ENCODE data around the gene LRRC8D. TPM values are rescaled to one million over a fixed set of nuclear protein-coding genes. Genes with fewer than 3 reads are reported as not detected.

The LRRC8D gene
- total and polyA plus RNA-seq, 11 donors: 2.1 to 16.5 (median 8.0) TPM

DNA sequence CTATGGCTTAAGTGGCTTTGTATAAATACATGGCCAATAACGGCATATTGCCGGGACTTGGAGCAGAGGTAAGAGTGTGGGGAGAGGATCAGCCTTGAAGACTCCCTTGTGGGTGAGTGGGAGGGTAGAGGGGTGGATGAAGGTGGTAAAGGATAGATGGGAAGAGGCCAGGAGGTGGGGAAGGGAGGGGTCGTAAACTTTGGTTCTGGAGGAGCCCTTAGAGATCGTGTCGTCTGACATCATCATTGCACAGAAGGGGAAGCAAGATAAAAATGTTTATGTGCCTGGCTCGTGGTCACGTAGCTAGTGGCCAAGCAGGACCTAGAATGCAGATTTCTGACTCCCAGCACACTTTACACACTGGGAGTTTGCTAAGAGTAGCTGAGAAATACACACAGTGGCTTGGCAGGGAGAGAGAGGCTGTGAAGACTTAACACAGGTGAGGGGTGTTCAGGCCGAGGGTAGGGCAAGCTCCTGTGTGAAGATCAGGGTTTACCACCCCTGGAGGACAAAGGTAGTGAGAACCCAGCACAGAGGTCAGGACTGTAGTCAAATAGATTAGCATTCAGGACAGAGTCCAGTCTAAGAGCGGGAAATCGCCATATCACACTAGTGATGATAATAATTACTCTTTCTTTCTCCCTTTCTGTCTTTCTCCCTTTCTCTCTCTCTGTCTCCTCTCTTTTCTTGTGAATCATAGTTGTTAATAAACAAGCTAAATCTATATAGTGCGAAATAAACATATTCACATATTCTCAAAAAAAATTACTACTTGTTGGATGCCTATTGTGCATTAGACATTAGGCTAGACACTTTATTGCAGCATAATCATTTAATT is 75.5 kb downstream of the LRRC8D start:
- DNase-seq: no peak
- no peak for TF ChIP-seq POLR2A (IDR thresholded peaks at IDR 0.05)
- TF ChIP-seq, protein P1, sequence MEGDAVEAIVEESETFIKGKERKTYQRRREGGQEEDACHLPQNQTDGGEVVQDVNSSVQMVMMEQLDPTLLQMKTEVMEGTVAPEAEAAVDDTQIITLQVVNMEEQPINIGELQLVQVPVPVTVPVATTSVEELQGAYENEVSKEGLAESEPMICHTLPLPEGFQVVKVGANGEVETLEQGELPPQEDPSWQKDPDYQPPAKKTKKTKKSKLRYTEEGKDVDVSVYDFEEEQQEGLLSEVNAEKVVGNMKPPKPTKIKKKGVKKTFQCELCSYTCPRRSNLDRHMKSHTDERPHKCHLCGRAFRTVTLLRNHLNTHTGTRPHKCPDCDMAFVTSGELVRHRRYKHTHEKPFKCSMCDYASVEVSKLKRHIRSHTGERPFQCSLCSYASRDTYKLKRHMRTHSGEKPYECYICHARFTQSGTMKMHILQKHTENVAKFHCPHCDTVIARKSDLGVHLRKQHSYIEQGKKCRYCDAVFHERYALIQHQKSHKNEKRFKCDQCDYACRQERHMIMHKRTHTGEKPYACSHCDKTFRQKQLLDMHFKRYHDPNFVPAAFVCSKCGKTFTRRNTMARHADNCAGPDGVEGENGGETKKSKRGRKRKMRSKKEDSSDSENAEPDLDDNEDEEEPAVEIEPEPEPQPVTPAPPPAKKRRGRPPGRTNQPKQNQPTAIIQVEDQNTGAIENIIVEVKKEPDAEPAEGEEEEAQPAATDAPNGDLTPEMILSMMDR (IDR thresholded peaks at IDR 0.05): no peak
- ATAC-seq: no peak
- H3K36me3 ChIP-seq: no peaks in the 10 kb centered on the region
- intact Hi-C loops (cut with DNase I): no loop called here
- no peak overlapping the region for H3K27ac ChIP-seq
- no peak overlapping the region for H3K4me3 ChIP-seq
- H3K9me3 ChIP-seq: no peaks in the 10 kb centered on the region
- no peaks in the 10 kb centered on the region for H3K27me3 ChIP-seq
- WGBS, 4 donors: 87 to 89% (median 88%) methylated on average over 11 of the region's 11 CpGs
- peaks cover 0 to 26% (median 5%) of the 10 kb centered on the region in 12 donors for H3K4me1 ChIP-seq

DNA sequence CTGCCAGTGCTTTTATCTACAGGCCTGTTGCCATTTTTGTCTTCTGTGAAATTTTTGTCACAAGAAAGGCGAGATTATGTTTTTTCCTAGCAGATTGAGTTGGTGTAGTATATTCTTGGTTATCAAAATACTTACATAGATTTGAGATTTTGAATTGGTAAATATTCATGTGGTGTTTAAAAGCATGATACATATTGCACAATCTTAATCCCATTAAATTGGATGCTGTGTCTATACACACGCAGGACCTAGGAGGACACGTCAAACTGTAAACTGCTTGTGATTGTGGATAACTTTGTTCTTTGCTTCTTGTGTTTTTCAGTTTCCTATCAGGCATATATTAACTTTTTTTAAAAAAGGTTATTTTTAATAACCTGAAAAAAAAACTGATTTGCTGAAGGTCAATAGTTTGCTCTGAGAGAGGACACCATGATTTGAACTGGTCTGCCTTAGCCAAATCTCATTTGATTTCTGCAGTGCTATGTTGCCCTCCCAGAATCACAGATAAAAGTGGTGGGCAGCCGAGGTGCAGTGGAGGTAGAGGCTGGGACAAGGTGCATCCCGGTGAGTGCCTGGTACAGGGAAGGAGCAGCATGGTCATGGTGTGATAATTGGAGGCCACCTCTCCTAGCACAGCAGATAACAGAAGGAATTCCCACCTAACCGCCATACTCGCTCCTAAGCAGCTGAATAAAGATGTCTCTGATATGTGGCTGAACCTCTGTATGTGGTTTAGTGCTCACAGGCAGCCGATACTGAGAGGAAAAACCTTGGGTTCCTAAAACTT is 76.7 kb downstream of the LRRC8D start:
- Histone ChIP-seq H3K4me1 (peaks cover 0 to 34% (median 5%) of the 10 kb centered on the region in 12 donors), H3K4me3 (no peak overlapping the region), H3K27me3 (no peaks in the 10 kb centered on the region), H3K27ac (no peak overlapping the region), H3K9me3 (no peaks in the 10 kb centered on the region), H3K36me3 (no peaks in the 10 kb centered on the region)
- intact Hi-C loops (cut with DNase I): no loop called here
- 87 to 91% (median 89%) methylated on average over 8 of the region's 8 CpGs for WGBS, 4 donors
- no peak for TF ChIP-seq POLR2A (IDR thresholded peaks at IDR 0.05)
- TF ChIP-seq, protein P1 (IDR thresholded peaks at IDR 0.05): no peak
- DNase-seq: no peak
- no peak for ATAC-seq

DNA sequence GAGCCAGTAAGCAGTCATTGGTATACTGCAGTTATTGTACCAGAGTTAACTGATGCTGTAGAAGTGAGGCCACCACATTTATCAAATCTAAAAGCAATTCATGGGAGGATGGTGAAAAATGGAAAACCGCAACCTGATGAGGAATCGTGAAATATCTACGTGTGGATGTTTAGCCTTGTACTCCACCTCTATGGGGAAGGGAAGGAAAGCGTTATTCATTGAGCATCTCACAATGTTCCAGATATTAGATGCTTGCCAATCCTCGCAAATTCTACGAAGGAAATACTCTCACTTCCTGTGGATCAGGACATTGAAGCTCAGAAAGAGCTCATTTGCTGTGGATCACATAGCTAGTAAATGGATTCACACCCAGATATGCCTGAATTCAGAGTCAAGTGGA is 77.3 kb downstream of the LRRC8D start:
- Histone ChIP-seq H3K27me3 (no peaks in the 10 kb centered on the region), H3K9me3 (no peaks in the 10 kb centered on the region), H3K27ac (no peak overlapping the region), H3K36me3 (no peaks in the 10 kb centered on the region), H3K4me3 (no peak overlapping the region), H3K4me1 (peaks cover 0 to 34% (median 5%) of the 10 kb centered on the region in 12 donors)
- intact Hi-C loops (cut with DNase I): no loop called here
- TF ChIP-seq, protein P1 (IDR thresholded peaks at IDR 0.05): no peak
- no peak for TF ChIP-seq POLR2A (IDR thresholded peaks at IDR 0.05)
- DNase-seq (no peak), ATAC-seq (peak in 1 of 4 donors; percentile 57)
- 45 to 72% (median 63%) methylated on average over 6 of the region's 6 CpGs for WGBS, 4 donors

Measured in heart left ventricle (tissue), 16 donors.